HFFc6 (cell line): ENCODE results near the gene ARAP3. TPM values are rescaled to one million over a fixed set of nuclear protein-coding genes. Genes with fewer than 3 reads are reported as not detected.

ENCODE experiments used
- DNase-seq: peaks from one replicate; pipeline ENCODE4 v3.0.0-alpha.2; 2018
- H3K27ac Mint-ChIP-seq: 2 replicates; pipeline ENCODE4 v1.8.0; 2020; ENCODE audit warnings: mild to moderate bottlenecking, mixed read lengths
- H3K27me3 Mint-ChIP-seq: 2 replicates; pipeline ENCODE4 v1.8.0; 2021; ENCODE audit warnings: mild to moderate bottlenecking, moderate library complexity, mixed read lengths; ENCODE audit not compliant: insufficient read depth
- H3K36me3 Mint-ChIP-seq: 2 replicates; pipeline ENCODE4 v1.8.0; 2021; ENCODE audit warnings: low read depth, mixed read lengths
- H3K4me1 Mint-ChIP-seq: 2 replicates; pipeline ENCODE4 v1.8.0; 2020; ENCODE audit warnings: low read depth, mixed read lengths
- H3K4me3 Mint-ChIP-seq: 2 replicates; pipeline ENCODE4 v1.8.0; 2020; ENCODE audit warnings: mild to moderate bottlenecking, moderate library complexity, mixed read lengths
- H3K9me3 Mint-ChIP-seq: 2 replicates; pipeline ENCODE4 v1.8.0; 2020; ENCODE audit warnings: mild to moderate bottlenecking, mixed read lengths
- total RNA-seq, 6 experiments: library from RNA; stranded (reverse); fragmentation: NEBNext Ultra II Directional; extraction: Animal tissue kit (Norgen Biotek cat#: 25700); gene quantifications; 2 replicates in 1 of 6; 3 replicates in 5 of 6; pipeline ENCODE4 v1.2.3, GENCODE V29; 2021
- TF ChIP-seq, protein P1 (sequence below): fragments of 200-600 bp; sonication (generic); IDR thresholded peaks from 2 replicates; pipeline ENCODE4 v1.5.0; 2021; ENCODE audit warnings: antibody characterized with exemption, mild to moderate bottlenecking

The ARAP3 gene
- total RNA-seq, 6 experiments from 2014 or later = 9.0 to 14.7 (median 13.2) TPM

DNA sequence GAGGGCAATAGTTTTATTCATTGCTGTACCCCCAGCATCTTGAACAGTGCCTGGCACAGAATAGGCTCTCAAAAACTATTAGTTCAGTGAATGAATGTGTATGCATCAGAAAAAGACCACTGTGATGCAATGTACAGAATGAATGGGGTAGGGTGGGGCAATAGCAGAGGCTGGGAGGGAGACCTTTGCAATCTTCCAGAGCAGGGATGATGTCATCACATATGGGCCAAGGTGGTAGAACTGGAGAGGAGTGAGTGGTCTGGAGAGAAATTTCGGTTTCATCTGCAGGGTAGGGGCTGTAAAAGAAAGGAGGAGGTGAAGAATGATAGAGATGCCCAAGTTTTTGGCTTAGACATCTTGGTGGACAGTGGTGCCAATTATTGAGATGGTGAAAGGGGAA is 23.4 kb upstream of the ARAP3 start:
- TF ChIP-seq, protein P1, sequence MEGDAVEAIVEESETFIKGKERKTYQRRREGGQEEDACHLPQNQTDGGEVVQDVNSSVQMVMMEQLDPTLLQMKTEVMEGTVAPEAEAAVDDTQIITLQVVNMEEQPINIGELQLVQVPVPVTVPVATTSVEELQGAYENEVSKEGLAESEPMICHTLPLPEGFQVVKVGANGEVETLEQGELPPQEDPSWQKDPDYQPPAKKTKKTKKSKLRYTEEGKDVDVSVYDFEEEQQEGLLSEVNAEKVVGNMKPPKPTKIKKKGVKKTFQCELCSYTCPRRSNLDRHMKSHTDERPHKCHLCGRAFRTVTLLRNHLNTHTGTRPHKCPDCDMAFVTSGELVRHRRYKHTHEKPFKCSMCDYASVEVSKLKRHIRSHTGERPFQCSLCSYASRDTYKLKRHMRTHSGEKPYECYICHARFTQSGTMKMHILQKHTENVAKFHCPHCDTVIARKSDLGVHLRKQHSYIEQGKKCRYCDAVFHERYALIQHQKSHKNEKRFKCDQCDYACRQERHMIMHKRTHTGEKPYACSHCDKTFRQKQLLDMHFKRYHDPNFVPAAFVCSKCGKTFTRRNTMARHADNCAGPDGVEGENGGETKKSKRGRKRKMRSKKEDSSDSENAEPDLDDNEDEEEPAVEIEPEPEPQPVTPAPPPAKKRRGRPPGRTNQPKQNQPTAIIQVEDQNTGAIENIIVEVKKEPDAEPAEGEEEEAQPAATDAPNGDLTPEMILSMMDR = no peak
- Mint-ChIP-seq H3K27ac (no peak overlapping the region), H3K9me3 (no peaks in the 10 kb centered on the region), H3K4me3 (no peak overlapping the region), H3K4me1 (peaks cover 6% of the 10 kb centered on the region; the same call in 1 of the 2 replicates), H3K36me3 (no peaks in the 10 kb centered on the region), H3K27me3 (peaks cover 40% of the 10 kb centered on the region)
- no peak for DNase-seq

DNA sequence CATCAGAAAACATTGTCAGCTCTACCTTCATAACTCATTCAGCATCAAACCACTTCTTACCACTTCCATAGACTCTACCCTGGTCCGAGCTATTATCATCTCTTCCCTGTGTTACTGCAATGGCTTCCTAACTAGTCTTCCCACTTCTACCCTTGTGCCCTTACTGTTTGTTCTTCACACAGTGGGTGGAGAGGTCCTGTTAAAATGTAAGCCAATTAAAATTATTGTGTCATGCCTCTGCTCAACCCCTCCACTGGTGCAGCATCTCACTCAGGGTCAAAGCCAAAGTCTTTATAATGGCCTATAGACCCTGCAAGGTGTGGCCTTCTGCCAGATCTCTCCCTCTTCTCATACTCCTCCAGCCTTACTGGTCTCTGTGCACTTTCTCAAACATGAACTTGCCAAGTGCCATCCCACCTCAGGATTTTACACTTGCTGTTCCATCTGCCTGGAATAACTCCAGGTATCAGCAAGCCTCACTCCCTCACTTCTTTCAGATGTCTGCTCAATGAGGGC is 22.8 kb upstream of the ARAP3 start:
- Mint-ChIP-seq H3K27ac (no peak overlapping the region), H3K27me3 (peaks cover 40% of the 10 kb centered on the region), H3K36me3 (no peaks in the 10 kb centered on the region), H3K4me3 (no peak overlapping the region), H3K4me1 (peaks cover 6% of the 10 kb centered on the region; the same call in 1 of the 2 replicates), H3K9me3 (no peaks in the 10 kb centered on the region)
- DNase-seq = no peak
- TF ChIP-seq, protein P1 = no peak

DNA sequence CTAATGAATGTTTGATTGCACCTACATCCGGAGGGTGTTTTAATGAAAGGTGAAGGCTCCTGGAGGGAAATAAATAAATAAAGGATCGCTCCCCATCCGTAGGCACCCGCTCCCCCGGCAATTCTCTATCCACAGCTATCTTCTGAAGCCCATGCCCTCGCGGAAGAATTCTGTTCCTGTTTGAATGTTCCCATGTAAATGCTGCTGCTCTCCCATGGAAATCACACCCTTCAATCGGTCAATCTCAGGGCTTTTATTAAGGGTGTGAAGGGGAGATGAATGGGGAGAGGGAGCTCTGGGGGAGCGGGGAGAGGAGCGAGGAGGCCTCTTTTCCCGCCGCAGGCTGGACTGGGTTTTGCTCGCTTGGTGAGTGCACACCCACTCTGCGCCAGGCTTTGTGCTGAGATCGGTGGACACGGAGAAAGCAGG is 21.1 kb upstream of the ARAP3 start:
- Mint-ChIP-seq H3K27me3 (peaks cover 38% of the 10 kb centered on the region), H3K9me3 (no peaks in the 10 kb centered on the region), H3K4me1 (peaks cover 6% of the 10 kb centered on the region; the same call in 1 of the 2 replicates), H3K36me3 (no peaks in the 10 kb centered on the region), H3K27ac (no peak overlapping the region), H3K4me3 (peak overlapping the region; percentile 67)
- DNase-seq = no peak
- TF ChIP-seq, protein P1 = no peak

DNA sequence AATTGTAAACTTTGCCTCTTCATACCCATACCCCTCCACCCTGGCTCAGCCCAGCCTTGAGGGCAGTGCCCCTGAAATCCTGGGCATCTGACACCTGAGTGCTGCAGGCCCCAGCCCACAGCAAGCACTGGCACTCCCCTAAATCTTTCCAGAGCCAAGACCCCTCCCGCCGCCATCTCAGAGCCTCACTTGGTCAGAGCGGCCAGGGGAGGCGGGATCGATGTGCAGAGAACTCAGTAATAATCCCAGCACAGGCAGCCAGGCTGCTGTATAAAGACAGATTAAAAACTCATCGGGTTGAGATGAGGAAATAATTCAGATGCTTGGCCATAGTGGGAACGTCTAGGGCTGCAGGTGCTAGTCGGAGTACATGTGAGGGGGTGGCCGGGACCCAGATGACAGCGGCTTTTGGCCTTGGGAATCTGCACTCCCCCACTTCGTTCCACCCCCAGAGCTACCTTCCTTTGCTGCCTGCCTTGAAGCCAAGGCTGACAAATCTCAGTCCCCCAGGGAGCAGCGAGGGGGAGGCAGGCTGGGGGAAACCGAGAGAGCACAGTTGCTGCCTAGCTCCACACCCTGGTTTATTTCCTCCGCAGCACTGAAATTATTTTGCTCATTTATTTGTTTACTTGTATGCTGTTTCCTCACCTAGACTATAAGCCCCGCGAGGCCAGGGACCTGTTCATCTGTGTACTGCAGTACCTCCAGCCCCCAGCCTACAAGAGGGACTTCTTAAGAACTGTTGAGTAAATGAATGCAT is 19.5 kb upstream of the ARAP3 start:
- Mint-ChIP-seq H3K9me3 (no peaks in the 10 kb centered on the region), H3K4me3 (peak overlapping the region; percentile 67; the same call in 1 of the 2 replicates), H3K27ac (no peak overlapping the region), H3K4me1 (peaks cover 6% of the 10 kb centered on the region; the same call in 1 of the 2 replicates), H3K36me3 (no peaks in the 10 kb centered on the region), H3K27me3 (peaks cover 41% of the 10 kb centered on the region)
- no peak for DNase-seq
- TF ChIP-seq, protein P1 = no peak

DNA sequence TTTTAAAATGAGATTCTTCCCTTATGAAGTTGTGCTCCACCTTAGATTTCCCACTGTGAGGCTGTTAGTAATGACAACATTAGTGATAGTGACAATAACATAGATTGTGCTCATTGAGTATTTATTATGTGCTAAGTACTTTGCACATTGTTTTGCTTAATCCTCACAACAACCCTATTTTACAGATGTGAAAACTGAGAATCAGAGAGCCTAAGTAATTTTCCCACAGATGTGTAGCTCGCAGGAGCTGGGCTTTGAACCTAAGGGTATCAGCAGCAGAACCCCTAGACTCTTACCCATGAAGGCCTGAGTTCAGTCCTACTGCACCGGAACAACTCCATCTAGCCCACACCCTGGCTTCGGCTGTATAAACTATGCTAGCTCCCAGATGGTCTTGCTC is 15.6 kb upstream of the ARAP3 start:
- no peaks in the 10 kb centered on the region for H3K9me3 Mint-ChIP-seq
- H3K4me3 Mint-ChIP-seq = no peak overlapping the region
- H3K27ac Mint-ChIP-seq = no peak overlapping the region
- DNase-seq = no peak
- peaks cover 1% of the 10 kb centered on the region; the same call in 1 of the 2 replicates for H3K4me1 Mint-ChIP-seq
- no peaks in the 10 kb centered on the region for H3K36me3 Mint-ChIP-seq
- TF ChIP-seq, protein P1 = no peak
- peaks cover 43% of the 10 kb centered on the region for H3K27me3 Mint-ChIP-seq
